HG02623 (cell line): ENCODE measurements around the gene NTRK2.

Source experiments
- ATAC-seq: cut with Tn5 transposase; IDR thresholded peaks from one replicate; pipeline ENCODE4 v1.9.1; 2021; ENCODE audit warnings: moderate library complexity; ENCODE audit not compliant: unreplicated experiment

The NTRK2 gene

GRCh38 chr9:84812847-84813246, 143.3 kb downstream of the NTRK2 start:
- ATAC-seq, result no peak

- no peak for ATAC-seq
Observed at GRCh38 chr9:84815554-84815953, 146.0 kb downstream of the NTRK2 start.

GRCh38 chr9:84817038-84817437, 147.5 kb downstream of the NTRK2 start:
- no peak for ATAC-seq

- no peak for ATAC-seq
Observed at GRCh38 chr9:84818791-84819190, 149.3 kb downstream of the NTRK2 start.

DNA sequence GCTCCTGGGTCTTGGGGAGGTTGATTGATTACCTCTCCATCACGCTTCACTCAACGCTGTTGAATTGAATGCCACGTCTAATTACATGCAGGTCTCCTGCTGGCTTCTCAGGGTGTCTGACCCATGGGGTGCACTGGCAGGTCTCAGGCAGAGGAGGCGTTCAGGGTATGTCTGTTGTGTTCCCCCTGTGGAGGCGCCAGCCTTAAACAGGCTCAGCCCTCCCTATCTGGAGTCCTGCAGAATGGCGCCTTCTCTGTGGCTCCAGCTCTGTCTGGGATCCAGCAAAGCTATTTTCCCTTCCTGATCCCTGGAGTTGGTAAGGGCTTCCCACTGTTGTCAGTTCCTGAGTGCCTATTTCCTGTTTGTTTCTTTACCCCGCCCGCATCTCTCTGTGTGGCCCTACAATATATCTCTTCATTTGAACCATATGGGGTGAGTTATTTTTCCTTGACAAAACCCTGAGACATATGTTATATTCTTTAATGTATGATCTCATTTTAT, 150.0 kb downstream of the NTRK2 start:
- no peak for ATAC-seq

GRCh38 chr9:84821431-84821830, 151.9 kb downstream of the NTRK2 start:
- no peak for ATAC-seq

GRCh38 chr9:84822589-84823233, 153.2 kb downstream of the NTRK2 start:
- ATAC-seq, result no peak

DNA sequence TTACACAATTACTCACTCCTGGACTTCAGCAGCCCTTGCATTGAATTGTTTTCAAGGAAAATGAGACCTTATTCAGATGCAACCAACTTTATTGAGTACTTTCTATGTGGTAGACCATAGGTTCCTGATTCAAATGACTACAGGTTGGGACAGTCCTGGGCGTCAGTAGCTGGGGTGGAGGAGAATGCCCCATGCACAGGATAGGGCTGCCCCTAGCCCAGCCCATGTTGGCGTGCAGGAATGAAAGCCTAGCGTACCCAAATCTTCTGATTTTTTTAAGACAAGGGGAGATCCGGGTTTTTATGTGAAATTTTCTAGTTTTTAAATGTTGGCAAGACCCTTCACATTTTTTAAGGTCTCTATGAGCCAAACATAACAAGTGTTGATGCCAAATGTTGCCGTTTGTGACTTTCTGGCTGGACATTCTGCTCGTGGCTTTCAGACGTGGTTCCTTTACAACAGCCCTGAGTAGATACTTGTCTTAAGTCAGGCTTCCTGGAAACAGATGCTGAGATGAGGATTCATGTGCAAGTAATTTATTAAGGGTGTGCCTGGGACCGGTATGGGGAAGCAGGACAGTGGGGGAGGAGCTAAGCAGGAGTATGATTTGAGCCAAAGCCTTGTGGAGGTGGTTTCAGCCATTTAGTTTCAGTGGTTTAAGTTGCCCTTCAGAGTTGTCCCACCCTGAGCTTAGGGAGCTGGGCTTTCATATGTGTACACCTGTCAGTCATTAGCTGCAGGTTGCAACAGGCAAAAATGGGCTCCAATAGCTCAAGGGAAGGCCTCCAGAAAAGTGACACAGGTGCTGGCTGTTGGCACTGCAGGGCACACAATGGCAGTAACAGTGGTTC, 154.1 kb downstream of the NTRK2 start:
- peak; percentile 57 for ATAC-seq

DNA sequence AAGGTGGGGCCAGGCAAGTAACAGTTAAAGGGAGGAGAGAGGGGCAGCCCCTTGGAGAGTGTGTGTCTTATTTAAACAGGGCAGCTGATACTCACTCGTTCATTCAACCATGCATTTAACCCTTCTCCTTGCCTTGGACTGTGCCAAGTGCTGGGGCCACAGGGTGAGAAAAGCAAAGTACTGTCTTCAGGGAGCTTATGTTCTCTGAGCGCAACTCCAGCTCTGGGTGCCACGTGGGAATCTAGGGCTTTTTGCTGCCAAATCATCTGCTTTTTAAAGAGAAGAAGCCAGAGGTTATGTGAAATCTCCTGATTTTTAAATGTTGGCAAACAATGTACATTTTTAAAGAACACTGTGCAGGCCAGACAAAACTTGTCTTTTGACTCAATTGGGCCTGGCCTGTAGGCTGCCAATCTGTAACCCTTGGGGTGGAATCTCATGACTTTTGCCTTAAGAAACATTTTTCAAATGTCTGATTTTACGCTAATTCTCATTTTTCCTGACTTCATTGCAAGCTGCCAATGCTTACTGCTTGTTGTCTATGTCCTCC, 157.8 kb downstream of the NTRK2 start:
- ATAC-seq, result no peak

DNA sequence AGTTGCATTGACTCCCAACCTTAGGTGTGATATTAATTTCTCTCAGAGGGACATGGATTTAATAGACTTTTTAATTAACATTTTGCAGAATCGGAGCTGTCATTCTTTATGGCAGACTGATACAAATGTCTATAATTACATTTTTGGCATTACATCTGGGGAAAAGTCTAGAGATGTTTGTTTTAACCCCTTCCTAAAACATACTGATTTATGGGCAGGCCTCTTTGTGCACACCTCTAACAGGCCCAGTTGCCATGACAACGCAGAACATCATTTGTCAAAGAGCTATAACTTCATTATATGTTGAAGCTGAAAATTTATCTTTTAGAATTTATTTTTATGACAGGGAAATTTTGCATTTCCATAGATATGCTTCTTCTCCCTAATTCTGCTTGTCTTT, 158.5 kb downstream of the NTRK2 start:
- no peak for ATAC-seq

GRCh38 chr9:84829471-84829870, 159.9 kb downstream of the NTRK2 start:
- ATAC-seq, result no peak

- no peak for ATAC-seq
Observed at GRCh38 chr9:84829997-84830696, 160.6 kb downstream of the NTRK2 start.

DNA sequence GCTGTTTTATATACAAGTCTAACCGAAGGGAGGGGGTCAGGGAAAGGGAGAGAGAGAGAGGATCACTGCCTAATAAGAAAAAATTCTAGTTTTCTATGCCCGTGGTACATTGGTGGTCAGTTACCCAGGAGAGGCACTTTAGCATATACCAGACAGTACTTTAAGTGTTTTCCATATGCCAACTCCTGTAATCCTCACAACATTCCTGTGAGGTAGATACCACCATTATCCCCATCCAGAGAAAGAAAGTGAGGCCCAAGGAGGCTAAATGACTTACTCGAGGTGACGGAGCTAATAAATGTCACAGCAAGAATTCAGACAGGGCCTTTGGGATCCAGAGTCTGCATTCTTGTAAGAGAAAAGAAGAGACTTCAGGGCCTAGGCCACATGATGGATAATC, 161.8 kb downstream of the NTRK2 start:
- no peak for ATAC-seq

GRCh38 chr9:84832453-84832852, 162.9 kb downstream of the NTRK2 start:
- ATAC-seq, result no peak

DNA sequence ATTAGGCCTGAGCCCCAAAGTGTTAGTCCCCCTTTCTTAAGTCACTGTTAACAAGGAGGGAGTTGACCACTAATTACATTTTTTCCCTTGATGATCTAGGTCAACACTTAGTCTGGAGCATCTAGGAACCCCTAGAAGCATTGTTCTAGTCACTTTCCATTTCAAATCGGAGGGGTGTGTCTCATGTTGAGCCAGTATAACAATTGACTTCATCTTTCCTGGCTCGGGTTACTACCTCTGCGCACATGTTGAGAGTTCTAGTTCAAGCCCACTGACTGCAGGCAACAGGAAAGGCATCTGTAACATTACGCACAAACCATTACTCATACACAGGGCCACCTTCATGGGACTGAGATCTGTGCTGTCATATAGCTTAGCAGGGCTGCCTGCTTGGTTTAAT, 164.9 kb downstream of the NTRK2 start:
- ATAC-seq, result no peak

- no peak for ATAC-seq
Observed at GRCh38 chr9:84835745-84836144, 166.2 kb downstream of the NTRK2 start.

DNA sequence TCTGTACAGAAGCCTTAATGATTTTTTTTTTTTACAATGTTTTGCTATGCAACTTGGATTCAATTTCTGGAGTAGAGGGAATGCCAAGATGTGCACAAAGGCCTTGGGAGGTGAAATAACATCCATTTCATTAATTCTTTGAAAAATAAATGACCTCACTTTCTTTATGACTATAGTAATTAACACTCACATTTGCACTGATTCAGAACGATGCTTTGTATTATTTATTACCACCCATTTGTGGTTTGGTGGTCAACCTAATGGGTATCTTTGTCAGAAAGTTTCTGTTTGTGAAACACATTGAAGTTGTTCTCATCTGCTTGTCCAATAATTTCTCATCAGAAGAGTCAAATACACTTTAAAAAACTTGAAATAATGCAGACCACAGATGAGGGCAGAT, 169.3 kb downstream of the NTRK2 start:
- no peak for ATAC-seq

- ATAC-seq, result no peak
Observed at GRCh38 chr9:84839541-84839940, 170.0 kb downstream of the NTRK2 start.

GRCh38 chr9:84841931-84842330, 172.4 kb downstream of the NTRK2 start:
- no peak for ATAC-seq

DNA sequence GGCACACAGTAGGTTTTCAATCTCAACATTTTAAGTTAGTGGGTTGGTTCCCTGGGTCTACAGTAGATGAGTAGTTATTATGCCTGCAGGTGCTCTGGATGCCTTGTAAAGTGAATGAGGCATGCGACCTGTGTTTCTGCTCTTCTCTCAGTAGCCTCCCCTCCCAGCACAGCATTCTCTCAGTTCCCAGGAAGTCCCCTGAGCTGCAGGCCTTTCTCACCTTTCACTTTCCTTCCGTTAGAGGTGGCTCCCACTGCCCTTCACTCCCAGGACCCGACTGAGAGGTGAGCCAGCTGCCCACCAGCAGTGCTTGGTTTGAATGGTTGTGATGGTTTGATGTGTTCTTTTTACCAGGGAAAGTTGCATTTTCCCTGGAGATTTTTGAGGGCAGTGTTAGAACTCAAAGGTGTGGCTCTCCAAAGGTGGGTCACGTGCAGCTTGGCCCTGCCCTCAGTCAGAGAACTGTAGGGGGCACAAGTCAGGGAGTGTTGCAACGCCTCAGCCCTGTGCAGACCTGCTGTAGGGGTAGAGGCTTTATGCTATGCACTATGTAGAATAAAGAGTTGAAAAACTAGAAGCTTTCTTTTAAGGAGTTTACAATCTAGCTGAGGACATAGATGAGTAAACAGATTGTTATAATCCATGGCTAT, 173.8 kb downstream of the NTRK2 start:
- ATAC-seq, result no peak
